ENCODE measurements around the gene PTGDS.

Gene PTGDS

GRCh38 chr9:136985853-136986252, 8.5 kb downstream of the PTGDS start:
- Histone ChIP-seq H3K4me1 (ENCODE audit: control insufficient read depth in 1 of 2, insufficient read depth in 2 of 2, low read length in 2 of 2) (peaks cover 0 to 5% of the 10 kb centered on the region in 2 donors), H3K27me3 (ENCODE audit: low read depth, low read length) (peaks cover 9% of the 10 kb centered on the region), H3K36me3 (ENCODE audit: control insufficient read depth in 1 of 2, insufficient read depth in 2 of 2, low read length in 2 of 2) (no peaks in the 10 kb centered on the region), H3K9me3 (ENCODE audit: control insufficient read depth in 1 of 2, low read length in 2 of 2) (no peaks in the 10 kb centered on the region), H3K27ac (ENCODE audit: low read length) (no peak overlapping the region), H3K4me3 (ENCODE audit: low read depth in 1 of 2, low read length in 2 of 2) (no peak overlapping the region)

- H3K4me1 ChIP-seq (ENCODE audit: control insufficient read depth in 1 of 2, insufficient read depth in 2 of 2, low read length in 2 of 2): peaks cover 0 to 18% of the 10 kb centered on the region in 2 donors
- H3K27me3 ChIP-seq (ENCODE audit: low read depth, low read length): peaks cover 9% of the 10 kb centered on the region
- H3K27ac ChIP-seq (ENCODE audit: low read length): no peak overlapping the region
- H3K4me3 ChIP-seq (ENCODE audit: low read depth in 1 of 2, low read length in 2 of 2): no peak overlapping the region
- no peaks in the 10 kb centered on the region for H3K9me3 ChIP-seq (ENCODE audit: control insufficient read depth in 1 of 2, low read length in 2 of 2)
- H3K36me3 ChIP-seq (ENCODE audit: control insufficient read depth in 1 of 2, insufficient read depth in 2 of 2, low read length in 2 of 2): peaks cover 0 to 3% of the 10 kb centered on the region in 2 donors
Observed at GRCh38 chr9:136988872-136989271, 11.6 kb downstream of the PTGDS start.

- Histone ChIP-seq H3K36me3 (ENCODE audit: control insufficient read depth in 1 of 2, insufficient read depth in 2 of 2, low read length in 2 of 2) (peaks cover 0 to 7% of the 10 kb centered on the region in 2 donors), H3K9me3 (ENCODE audit: control insufficient read depth in 1 of 2, low read length in 2 of 2) (no peaks in the 10 kb centered on the region), H3K4me1 (ENCODE audit: control insufficient read depth in 1 of 2, insufficient read depth in 2 of 2, low read length in 2 of 2) (peaks cover 0 to 21% of the 10 kb centered on the region in 2 donors), H3K27me3 (ENCODE audit: low read depth, low read length) (peaks cover 5% of the 10 kb centered on the region), H3K27ac (ENCODE audit: low read length) (no peak overlapping the region), H3K4me3 (ENCODE audit: low read depth in 1 of 2, low read length in 2 of 2) (no peak overlapping the region)
Observed at GRCh38 chr9:136990242-136990911, 13.1 kb downstream of the PTGDS start.

GRCh38 chr9:136991993-136992818, 14.9 kb downstream of the PTGDS start, which contains the start of gene PAXX:
Gene PAXX, plus strand, starts transcription at chr9:136992422. Its CDS starts 22 bp downstream, at chr9:136992444.
- Histone ChIP-seq H3K27ac (ENCODE audit: low read length) (peak within 1 kb of the TSS; percentile 16), H3K36me3 (ENCODE audit: control insufficient read depth in 1 of 2, insufficient read depth in 2 of 2, low read length in 2 of 2) (peaks cover 0 to 7% of the 10 kb centered on the region in 2 donors), H3K9me3 (ENCODE audit: control insufficient read depth in 1 of 2, low read length in 2 of 2) (no peaks in the 10 kb centered on the region), H3K4me3 (ENCODE audit: low read depth in 1 of 2, low read length in 2 of 2) (peak within 1 kb of the TSS; percentile 68 to 69), H3K4me1 (ENCODE audit: control insufficient read depth in 1 of 2, insufficient read depth in 2 of 2, low read length in 2 of 2) (peaks cover 0 to 36% of the 10 kb centered on the region in 2 donors), H3K27me3 (ENCODE audit: low read depth, low read length) (peaks cover 5% of the 10 kb centered on the region)

GRCh38 chr9:136992819-136993369, 15.6 kb downstream of the PTGDS start:
- Histone ChIP-seq H3K4me1 (ENCODE audit: control insufficient read depth in 1 of 2, insufficient read depth in 2 of 2, low read length in 2 of 2) (peaks cover 0 to 36% of the 10 kb centered on the region in 2 donors), H3K27me3 (ENCODE audit: low read depth, low read length) (peaks cover 5% of the 10 kb centered on the region), H3K9me3 (ENCODE audit: control insufficient read depth in 1 of 2, low read length in 2 of 2) (no peaks in the 10 kb centered on the region), H3K36me3 (ENCODE audit: control insufficient read depth in 1 of 2, insufficient read depth in 2 of 2, low read length in 2 of 2) (peaks cover 0 to 7% of the 10 kb centered on the region in 2 donors), H3K27ac (ENCODE audit: low read length) (peak overlapping the region; percentile 16), H3K4me3 (ENCODE audit: low read depth in 1 of 2, low read length in 2 of 2) (peak overlapping the region; percentile 68 to 69)

GRCh38 chr9:136994180-136994887, 17.0 kb downstream of the PTGDS start:
- no peaks in the 10 kb centered on the region for H3K9me3 ChIP-seq (ENCODE audit: control insufficient read depth in 1 of 2, low read length in 2 of 2)
- peaks cover 5% of the 10 kb centered on the region for H3K27me3 ChIP-seq (ENCODE audit: low read depth, low read length)
- H3K4me1 ChIP-seq (ENCODE audit: control insufficient read depth in 1 of 2, insufficient read depth in 2 of 2, low read length in 2 of 2): peaks cover 0 to 36% of the 10 kb centered on the region in 2 donors
- no peak overlapping the region for H3K4me3 ChIP-seq (ENCODE audit: low read depth in 1 of 2, low read length in 2 of 2)
- peaks cover 0 to 7% of the 10 kb centered on the region in 2 donors for H3K36me3 ChIP-seq (ENCODE audit: control insufficient read depth in 1 of 2, insufficient read depth in 2 of 2, low read length in 2 of 2)
- no peak overlapping the region for H3K27ac ChIP-seq (ENCODE audit: low read length)

- Histone ChIP-seq H3K4me3 (ENCODE audit: low read depth in 1 of 2, low read length in 2 of 2) (no peak overlapping the region), H3K36me3 (ENCODE audit: control insufficient read depth in 1 of 2, insufficient read depth in 2 of 2, low read length in 2 of 2) (peaks cover 0 to 7% of the 10 kb centered on the region in 2 donors), H3K27me3 (ENCODE audit: low read depth, low read length) (peaks cover 5% of the 10 kb centered on the region), H3K4me1 (ENCODE audit: control insufficient read depth in 1 of 2, insufficient read depth in 2 of 2, low read length in 2 of 2) (peaks cover 0 to 36% of the 10 kb centered on the region in 2 donors), H3K27ac (ENCODE audit: low read length) (no peak overlapping the region), H3K9me3 (ENCODE audit: control insufficient read depth in 1 of 2, low read length in 2 of 2) (no peaks in the 10 kb centered on the region)
Observed at GRCh38 chr9:136994888-136995230, 17.6 kb downstream of the PTGDS start.

- peaks cover 0 to 7% of the 10 kb centered on the region in 2 donors for H3K36me3 ChIP-seq (ENCODE audit: control insufficient read depth in 1 of 2, insufficient read depth in 2 of 2, low read length in 2 of 2)
- H3K27ac ChIP-seq (ENCODE audit: low read length): no peak overlapping the region
- H3K4me1 ChIP-seq (ENCODE audit: control insufficient read depth in 1 of 2, insufficient read depth in 2 of 2, low read length in 2 of 2): peaks cover 0 to 36% of the 10 kb centered on the region in 2 donors
- no peaks in the 10 kb centered on the region for H3K9me3 ChIP-seq (ENCODE audit: control insufficient read depth in 1 of 2, low read length in 2 of 2)
- H3K27me3 ChIP-seq (ENCODE audit: low read depth, low read length): peaks cover 5% of the 10 kb centered on the region
- no peak overlapping the region for H3K4me3 ChIP-seq (ENCODE audit: low read depth in 1 of 2, low read length in 2 of 2)
Observed at GRCh38 chr9:136995362-136995761, 18.1 kb downstream of the PTGDS start.

- Histone ChIP-seq H3K27me3 (ENCODE audit: low read depth, low read length) (peaks cover 5% of the 10 kb centered on the region), H3K9me3 (ENCODE audit: control insufficient read depth in 1 of 2, low read length in 2 of 2) (no peaks in the 10 kb centered on the region), H3K4me1 (ENCODE audit: control insufficient read depth in 1 of 2, insufficient read depth in 2 of 2, low read length in 2 of 2) (peaks cover 0 to 36% of the 10 kb centered on the region in 2 donors), H3K36me3 (ENCODE audit: control insufficient read depth in 1 of 2, insufficient read depth in 2 of 2, low read length in 2 of 2) (peaks cover 0 to 7% of the 10 kb centered on the region in 2 donors), H3K27ac (ENCODE audit: low read length) (no peak overlapping the region), H3K4me3 (ENCODE audit: low read depth in 1 of 2, low read length in 2 of 2) (peak overlapping the region in 1 of 2 donors; percentile 33)
Observed at GRCh38 chr9:136995772-136996311, 18.5 kb downstream of the PTGDS start.

GRCh38 chr9:136996361-136997292, 19.3 kb downstream of the PTGDS start, which contains the start of gene CLIC3:
Gene CLIC3, minus strand, starts transcription at chr9:136996568. Its CDS starts 25 bp downstream, at chr9:136996543.
- Histone ChIP-seq H3K9me3 (ENCODE audit: control insufficient read depth in 1 of 2, low read length in 2 of 2) (no peaks in the 10 kb centered on the region), H3K4me1 (ENCODE audit: control insufficient read depth in 1 of 2, insufficient read depth in 2 of 2, low read length in 2 of 2) (peaks cover 0 to 36% of the 10 kb centered on the region in 2 donors), H3K36me3 (ENCODE audit: control insufficient read depth in 1 of 2, insufficient read depth in 2 of 2, low read length in 2 of 2) (peaks cover 0 to 7% of the 10 kb centered on the region in 2 donors), H3K27me3 (ENCODE audit: low read depth, low read length) (peaks cover 5% of the 10 kb centered on the region), H3K27ac (ENCODE audit: low read length) (no peak within 1 kb of the TSS), H3K4me3 (ENCODE audit: low read depth in 1 of 2, low read length in 2 of 2) (peak within 1 kb of the TSS; percentile 16 to 33)
